CD4-positive, alpha-beta T cell (primary cell): ENCODE measurements around the gene ORM2. TPM values are rescaled to one million over a fixed set of nuclear protein-coding genes. Genes with fewer than 3 reads are reported as not detected.
A peak's percentile ranks its signal among the peaks of the same experiment; 100 is the strongest.

Source experiments
- ATAC-seq: fragments of 200-7000 bp; cut with Tn5 transposase; one replicate; pipeline ENCODE4 v1.10.0; 2022; ENCODE audit warnings: mild to moderate bottlenecking; ENCODE audit not compliant: poor library complexity
- CTCF ChIA-PET: fragments of 350-600 bp; sonication (Branson Sonifier 250); formaldehyde crosslinking; loops from one replicate; lab custom pipeline; 2021; ENCODE audit warnings: antibody characterized with exemption, inconsistent platforms; lab: Charles Lee
- POLR2A ChIA-PET: fragments of 350-600 bp; sonication (Branson Sonifier 250); formaldehyde crosslinking; loops from one replicate; lab custom pipeline; 2021; ENCODE audit warnings: antibody characterized with exemption, inconsistent platforms; lab: Charles Lee
- DNase-seq, 14 experiments: peaks; one replicate each; pipeline ENCODE4 v3.0.0-alpha.2; 2013 to 2020; ENCODE audit warnings: mixed read lengths in 2 of 14
- H3K27ac ChIP-seq, 2 donors: one replicate each; pipeline versions ENCODE4 v1.5.1 to v1.7.0; 2013; ENCODE audit warnings: low read length in 2 of 2, low read depth in 1 of 2, mild to moderate bottlenecking in 1 of 2
- H3K27me3 ChIP-seq, 2 experiments: 1 replicate in 1 of 2; 2 replicates in 1 of 2; pipeline versions ENCODE4 v1.6.1 to v1.7.0; 2013; ENCODE audit warnings: low read length in 2 of 2, control low read depth in 1 of 2, mild to moderate bottlenecking in 1 of 2, moderate library complexity in 1 of 2; ENCODE audit not compliant: insufficient read depth in 2 of 2, control insufficient read depth in 1 of 2
- H3K36me3 ChIP-seq: one replicate; pipeline ENCODE4 v1.6.1; 2013; ENCODE audit warnings: low read length, control low read depth; ENCODE audit not compliant: insufficient read depth
- H3K4me1 ChIP-seq: one replicate; pipeline ENCODE4 v1.6.1; 2013; ENCODE audit warnings: low read length, control low read depth; ENCODE audit not compliant: insufficient read depth
- H3K4me3 ChIP-seq: one replicate; pipeline ENCODE4 v1.5.1; 2013; ENCODE audit warnings: mild to moderate bottlenecking, low read length, moderate library complexity
- H3K9me3 ChIP-seq, 2 experiments: 1 replicate in 1 of 2; 2 replicates in 1 of 2; pipeline versions ENCODE4 v1.6.1 to v1.7.0; 2013; ENCODE audit warnings: low read length in 2 of 2, mild to moderate bottlenecking in 2 of 2, control low read depth in 1 of 2, moderate library complexity in 1 of 2; ENCODE audit not compliant: control insufficient read depth in 1 of 2, insufficient read depth in 1 of 2
- H3K27ac Mint-ChIP-seq: one replicate; pipeline ENCODE4 v1.8.0; 2020; ENCODE audit warnings: mixed read lengths
- H3K27me3 Mint-ChIP-seq: one replicate; pipeline ENCODE4 v1.8.0; 2021; ENCODE audit warnings: mixed read lengths
- H3K36me3 Mint-ChIP-seq: one replicate; pipeline ENCODE4 v1.8.0; 2021; ENCODE audit warnings: low read depth, mixed read lengths
- H3K4me1 Mint-ChIP-seq: one replicate; pipeline ENCODE4 v1.8.0; 2021; ENCODE audit warnings: low read depth, mixed read lengths
- H3K4me3 Mint-ChIP-seq: one replicate; pipeline ENCODE4 v1.8.0; 2020; ENCODE audit warnings: mild to moderate bottlenecking, mixed read lengths
- H3K9me3 Mint-ChIP-seq: one replicate; pipeline ENCODE4 v1.8.0; 2020; ENCODE audit warnings: mixed read lengths
- CTCF ChIP-seq: fragments of 200-600 bp; IDR thresholded peaks from one replicate; pipeline ENCODE4 v1.8.0; 2022; ENCODE audit warnings: antibody characterized with exemption, mild to moderate bottlenecking
- intact Hi-C, 2 experiments: fragments of 100-400 bp; cut with DNase I in 1 of 2; cut with micrococcal nuclease in 1 of 2; formaldehyde crosslinking; loops; one replicate each; pipeline versions ENCODE4 v1.15.1 to v1.9.0; 2023 to 2025; cut with DNase I, micrococcal nuclease
- total RNA-seq, 174 experiments: library from RNA in 2 of 174; stranded (reverse) in 2 of 174; gene quantifications; one replicate each; pipeline ENCODE4 v1.2.3 and lab custom pipeline; 2021 to 2026

ORM2 gene
- total RNA-seq, 2 experiments from 2014 or later, result not detected

GRCh38 chr9:114362394-114362793 lies 32.7 kb downstream of the ORM2 start:
- H3K27ac Mint-ChIP-seq, result peak overlapping the region; percentile 83
- H3K27ac ChIP-seq, result peak overlapping the region; percentile 49 to 62
- TF ChIP-seq CTCF, result no peak
- H3K36me3 Mint-ChIP-seq, result peaks cover 100% of the 10 kb centered on the region
- ChIA-PET POLR2A (interaction anchor here (1.0 to 13.0 kb wide), 4 partner anchors 8 to 23 kb away, joined by 3 to 477 read pairs (median 10); partner anchors contain the start of gene AKNA), CTCF (no interaction called here)
- no peaks in the 10 kb centered on the region for H3K9me3 Mint-ChIP-seq
- peaks cover 86% of the 10 kb centered on the region for H3K4me1 Mint-ChIP-seq
- H3K4me3 Mint-ChIP-seq, result no peak overlapping the region
- H3K4me1 ChIP-seq, result peaks cover 79% of the 10 kb centered on the region
- H3K27me3 Mint-ChIP-seq, result no peaks in the 10 kb centered on the region
- no peaks in the 10 kb centered on the region for H3K27me3 ChIP-seq
- DNase-seq (no peak), ATAC-seq (no peak)
- no peaks in the 10 kb centered on the region for H3K9me3 ChIP-seq
- intact Hi-C loops, result loop anchor here in 1 of 2 experiments (5.0 kb wide), 1 partner anchor 35 kb away; no protein-coding TSS in a partner anchor
- H3K4me3 ChIP-seq, result no peak overlapping the region
- peaks cover 95% of the 10 kb centered on the region for H3K36me3 ChIP-seq

- Mint-ChIP-seq H3K36me3 (peaks cover 100% of the 10 kb centered on the region), H3K9me3 (no peaks in the 10 kb centered on the region), H3K4me1 (peaks cover 90% of the 10 kb centered on the region), H3K27me3 (no peaks in the 10 kb centered on the region), H3K27ac (peak overlapping the region; percentile 83), H3K4me3 (peak overlapping the region; percentile 60)
- POLR2A ChIA-PET, result interaction anchor here (0.7 to 13.0 kb wide), 5 partner anchors 8 to 224 kb away, joined by 3 to 477 read pairs (median 5); partner anchors contain the start of genes AKNA and ATP6V1G1
- DNase-seq, result peak in 6 of 14 experiments; percentile 35 to 61 (median 43)
- no peaks in the 10 kb centered on the region for H3K9me3 ChIP-seq
- CTCF ChIA-PET, result interaction anchor here (1.1 to 1.4 kb wide), 4 partner anchors 13 to 30 kb away, joined by 3 to 4 read pairs (median 4); no protein-coding TSS in a partner anchor
- no peak for TF ChIP-seq CTCF
- peak overlapping the region; percentile 49 to 62 for H3K27ac ChIP-seq
- intact Hi-C loops, result loop anchor here (1.0 to 5.0 kb wide), 2 partner anchors 10 to 34 kb away; no protein-coding TSS in a partner anchor
- peaks cover 95% of the 10 kb centered on the region for H3K36me3 ChIP-seq
- ATAC-seq, result peak; percentile 58
- no peak overlapping the region for H3K4me3 ChIP-seq
- peaks cover 86% of the 10 kb centered on the region for H3K4me1 ChIP-seq
- no peaks in the 10 kb centered on the region for H3K27me3 ChIP-seq
These were observed 33.8 kb downstream of the ORM2 start for GRCh38 chr9:114363424-114363823.

GRCh38 chr9:114364134-114365041 lies 34.7 kb downstream of the ORM2 start:
- H3K9me3 Mint-ChIP-seq, result no peaks in the 10 kb centered on the region
- H3K4me1 Mint-ChIP-seq, result peaks cover 93% of the 10 kb centered on the region
- Histone ChIP-seq H3K27ac (peak overlapping the region; percentile 49 to 62), H3K4me1 (peaks cover 95% of the 10 kb centered on the region), H3K36me3 (peaks cover 94% of the 10 kb centered on the region), H3K27me3 (no peaks in the 10 kb centered on the region), H3K4me3 (no peak overlapping the region), H3K9me3 (no peaks in the 10 kb centered on the region)
- peaks cover 100% of the 10 kb centered on the region for H3K36me3 Mint-ChIP-seq
- no peak for TF ChIP-seq CTCF
- POLR2A ChIA-PET, result interaction anchor here (1.1 to 13.0 kb wide), 5 partner anchors 7 to 29 kb away, joined by 4 to 477 read pairs (median 5); partner anchors contain the start of gene AKNA
- no peaks in the 10 kb centered on the region for H3K27me3 Mint-ChIP-seq
- DNase-seq, result peak in 1 of 14 experiments; percentile 41
- H3K4me3 Mint-ChIP-seq, result no peak overlapping the region
- no peak for ATAC-seq
- H3K27ac Mint-ChIP-seq, result peak overlapping the region; percentile 83
- CTCF ChIA-PET, result interaction anchor here (1.1 to 1.7 kb wide), 6 partner anchors 14 to 41 kb away, joined by 3 to 10 read pairs (median 4); no protein-coding TSS in a partner anchor
- intact Hi-C loops, result loop anchor here in 1 of 2 experiments (2.0 to 5.0 kb wide), 2 partner anchors 16 to 33 kb away; no protein-coding TSS in a partner anchor
